Erythroblast (primary cell): Measurements from ENCODE around the gene FEN1.

ENCODE experiments used
- GATA1 ChIP-seq: IDR thresholded peaks from 2 replicates; pipeline ENCODE4 v1.6.1; 2011; ENCODE audit warnings: low read depth, mild to moderate bottlenecking, control low read depth, low read length, moderate library complexity
- POLR2A ChIP-seq: IDR thresholded peaks from 2 replicates; pipeline ENCODE4 v1.6.1; 2011; ENCODE audit warnings: mild to moderate bottlenecking, low read length

DNA sequence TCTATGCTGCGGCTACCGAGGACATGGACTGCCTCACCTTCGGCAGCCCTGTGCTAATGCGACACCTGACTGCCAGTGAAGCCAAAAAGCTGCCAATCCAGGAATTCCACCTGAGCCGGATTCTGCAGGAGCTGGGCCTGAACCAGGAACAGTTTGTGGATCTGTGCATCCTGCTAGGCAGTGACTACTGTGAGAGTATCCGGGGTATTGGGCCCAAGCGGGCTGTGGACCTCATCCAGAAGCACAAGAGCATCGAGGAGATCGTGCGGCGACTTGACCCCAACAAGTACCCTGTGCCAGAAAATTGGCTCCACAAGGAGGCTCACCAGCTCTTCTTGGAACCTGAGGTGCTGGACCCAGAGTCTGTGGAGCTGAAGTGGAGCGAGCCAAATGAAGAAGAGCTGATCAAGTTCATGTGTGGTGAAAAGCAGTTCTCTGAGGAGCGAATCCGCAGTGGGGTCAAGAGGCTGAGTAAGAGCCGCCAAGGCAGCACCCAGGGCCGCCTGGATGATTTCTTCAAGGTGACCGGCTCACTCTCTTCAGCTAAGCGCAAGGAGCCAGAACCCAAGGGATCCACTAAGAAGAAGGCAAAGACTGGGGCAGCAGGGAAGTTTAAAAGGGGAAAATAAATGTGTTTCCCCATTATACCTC is 3.3 kb downstream of the FEN1 start:
- TF ChIP-seq POLR2A (no peak), GATA1 (no peak)
